ENCODE results near the gene KIAA1671.

DNA sequence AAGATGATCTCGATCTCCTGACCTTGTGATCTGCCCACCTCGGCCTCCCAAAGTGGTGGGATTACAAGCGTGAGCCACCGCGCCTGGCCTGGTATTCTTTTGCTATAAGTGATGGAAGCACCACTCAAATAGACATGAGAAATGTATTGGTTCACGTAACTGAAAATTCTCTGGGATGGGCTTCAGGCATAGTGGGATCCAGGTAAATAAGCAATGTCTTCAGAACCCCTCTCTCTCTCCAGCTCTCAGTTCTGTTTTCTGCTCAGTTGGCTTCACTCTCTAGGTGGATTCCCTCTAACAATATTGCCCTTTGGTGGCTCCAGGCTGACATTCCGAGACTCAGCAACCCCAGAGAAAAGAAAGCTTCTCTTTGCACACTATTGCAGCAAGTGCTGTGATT, 5.1 kb upstream of the KIAA1671 start:
- TF ChIP-seq, protein P1, sequence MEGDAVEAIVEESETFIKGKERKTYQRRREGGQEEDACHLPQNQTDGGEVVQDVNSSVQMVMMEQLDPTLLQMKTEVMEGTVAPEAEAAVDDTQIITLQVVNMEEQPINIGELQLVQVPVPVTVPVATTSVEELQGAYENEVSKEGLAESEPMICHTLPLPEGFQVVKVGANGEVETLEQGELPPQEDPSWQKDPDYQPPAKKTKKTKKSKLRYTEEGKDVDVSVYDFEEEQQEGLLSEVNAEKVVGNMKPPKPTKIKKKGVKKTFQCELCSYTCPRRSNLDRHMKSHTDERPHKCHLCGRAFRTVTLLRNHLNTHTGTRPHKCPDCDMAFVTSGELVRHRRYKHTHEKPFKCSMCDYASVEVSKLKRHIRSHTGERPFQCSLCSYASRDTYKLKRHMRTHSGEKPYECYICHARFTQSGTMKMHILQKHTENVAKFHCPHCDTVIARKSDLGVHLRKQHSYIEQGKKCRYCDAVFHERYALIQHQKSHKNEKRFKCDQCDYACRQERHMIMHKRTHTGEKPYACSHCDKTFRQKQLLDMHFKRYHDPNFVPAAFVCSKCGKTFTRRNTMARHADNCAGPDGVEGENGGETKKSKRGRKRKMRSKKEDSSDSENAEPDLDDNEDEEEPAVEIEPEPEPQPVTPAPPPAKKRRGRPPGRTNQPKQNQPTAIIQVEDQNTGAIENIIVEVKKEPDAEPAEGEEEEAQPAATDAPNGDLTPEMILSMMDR (IDR thresholded peaks at IDR 0.05), result no peak
- TF ChIP-seq EP300 (IDR thresholded peaks at IDR 0.05), result no peak
